Fibroblast of pulmonary artery (primary cell): ENCODE measurements around the gene SORL1-AS1.

ENCODE experiments used
- DNase-seq: peaks from one replicate; pipeline ENCODE4 v3.0.0-alpha.2; 2010; ENCODE audit warnings: low read depth
- H3K4me3 ChIP-seq: replicated peaks from 2 replicates; pipeline ENCODE4 v1.5.1; 2011; ENCODE audit warnings: low read depth, mild to moderate bottlenecking, control low read depth, low read length, moderate library complexity
- CTCF ChIP-seq: IDR thresholded peaks from 2 replicates; pipeline ENCODE4 v1.5.1; 2011; ENCODE audit warnings: mild to moderate bottlenecking, control low read depth, low read length, inconsistent platforms; ENCODE audit errors: missing control alignments

Gene SORL1-AS1

GRCh38 chr11:121429556-121429955, 23.2 kb downstream of the SORL1-AS1 start:
- no peak for TF ChIP-seq CTCF
- DNase-seq: no peak
- H3K4me3 ChIP-seq: no peak overlapping the region

GRCh38 chr11:121427400-121427744, 25.4 kb downstream of the SORL1-AS1 start:
- no peak for DNase-seq
- no peak for TF ChIP-seq CTCF
- H3K4me3 ChIP-seq: no peak overlapping the region

GRCh38 chr11:121426476-121427399, 26.0 kb downstream of the SORL1-AS1 start:
- TF ChIP-seq CTCF: no peak
- no peak overlapping the region for H3K4me3 ChIP-seq
- no peak for DNase-seq

GRCh38 chr11:121425828-121426227, 26.9 kb downstream of the SORL1-AS1 start:
- no peak overlapping the region for H3K4me3 ChIP-seq
- no peak for TF ChIP-seq CTCF
- DNase-seq: no peak

- no peak for TF ChIP-seq CTCF
- H3K4me3 ChIP-seq: no peak overlapping the region
- DNase-seq: no peak
Measured at GRCh38 chr11:121422675-121423074, 30.1 kb downstream of the SORL1-AS1 start.

GRCh38 chr11:121421149-121421901, 31.4 kb downstream of the SORL1-AS1 start:
- no peak overlapping the region for H3K4me3 ChIP-seq
- no peak for DNase-seq
- no peak for TF ChIP-seq CTCF
